ENCODE results near the gene NKD1.

Gene NKD1

GRCh38 chr16:50602531-50603205, 54.5 kb downstream of the NKD1 start:
- DNase-seq (ENCODE audit: extremely low read depth, low read depth), result no peak
- TF ChIP-seq CTCF (IDR thresholded peaks at IDR 0.05; ENCODE audit: low read depth, low read length), result no peak

- no peak for TF ChIP-seq CTCF (IDR thresholded peaks at IDR 0.05; ENCODE audit: low read depth, low read length)
- peak; percentile 36 for DNase-seq (ENCODE audit: extremely low read depth, low read depth)
These were observed 55.2 kb downstream of the NKD1 start for GRCh38 chr16:50603206-50604064.

GRCh38 chr16:50604065-50604418, 55.8 kb downstream of the NKD1 start:
- DNase-seq (ENCODE audit: extremely low read depth, low read depth), result no peak
- TF ChIP-seq CTCF (IDR thresholded peaks at IDR 0.05; ENCODE audit: low read depth, low read length), result no peak

GRCh38 chr16:50604610-50605009, 56.4 kb downstream of the NKD1 start:
- DNase-seq (ENCODE audit: extremely low read depth, low read depth), result no peak
- TF ChIP-seq CTCF (IDR thresholded peaks at IDR 0.05; ENCODE audit: low read depth, low read length), result no peak

GRCh38 chr16:50605733-50606430, 57.7 kb downstream of the NKD1 start:
- no peak for DNase-seq (ENCODE audit: extremely low read depth, low read depth)

GRCh38 chr16:50606431-50607050, 58.3 kb downstream of the NKD1 start:
- no peak for DNase-seq (ENCODE audit: extremely low read depth, low read depth)
- TF ChIP-seq CTCF (IDR thresholded peaks at IDR 0.05; ENCODE audit: low read depth, low read length), result no peak

More at GRCh38 chr16:50605733-50606430, 57.7 kb downstream of the NKD1 start:
- TF ChIP-seq CTCF (IDR thresholded peaks at IDR 0.05; ENCODE audit: low read depth, low read length), result no peak
